GM12878 (cell line): ENCODE measurements around the gene SERPINA6. TPM values are rescaled to one million over a fixed set of nuclear protein-coding genes. Genes with fewer than 3 reads are reported as not detected.

Experiments used
- ATAC-seq: fragments of 200-7000 bp; cut with Tn5 transposase; 3 replicates; pipeline ENCODE4 v1.9.1; 2020; ENCODE audit warnings: mild to moderate bottlenecking, moderate library complexity
- BruUV-seq: library from RNA; stranded (reverse); fragments of 400-500 nt; replicated peaks from 2 replicates; lab custom pipeline; 2021; lab: Mats Ljungman, UMichigan
- CTCF ChIA-PET: fragments of 300-600 bp; sonication (Branson Sonifier 250); formaldehyde crosslinking; extraction: SDS; loops from one replicate; lab custom pipeline; 2021; ENCODE audit warnings: inconsistent platforms; lab: Yijun Ruan, JAX
- POLR2A ChIA-PET: fragments of 350-600 bp; formaldehyde crosslinking; extraction: SDS; loops from one replicate; lab custom pipeline; 2021; ENCODE audit warnings: inconsistent platforms; lab: Charles Lee
- RAD21 ChIA-PET: fragments of 300-600 bp; sonication (Branson Sonifier 250); formaldehyde crosslinking; loops from one replicate; lab custom pipeline; 2023; ENCODE audit warnings: antibody characterized with exemption; ENCODE audit not compliant: unreplicated experiment; lab: Charles Lee
- SMC1A ChIA-PET: fragments of 300-600 bp; sonication (Branson Sonifier 250); formaldehyde crosslinking; loops from one replicate; lab custom pipeline; 2023; ENCODE audit not compliant: unreplicated experiment, uncharacterized antibody; lab: Charles Lee
- DNase-seq: peaks from one replicate; pipeline ENCODE4 v3.0.0-alpha.2; 2011; ENCODE audit warnings: low read depth, low spot score
- FAIRE-seq: peaks from 3 replicates; lab custom pipeline; 2011; peaks lifted over from hg19 to GRCh38; lab: Jason Lieb, UNC
- H2AFZ ChIP-seq: 2 replicates; pipeline ENCODE4 v1.6.0; 2011; ENCODE audit warnings: low read depth, low read length, control low read depth; ENCODE audit not compliant: control insufficient read depth
- H3K27ac ChIP-seq: 2 replicates; pipeline ENCODE4 v1.5.1; 2011; ENCODE audit warnings: control low read depth; ENCODE audit not compliant: control insufficient read depth, insufficient read depth
- H3K27me3 ChIP-seq, 2 experiments: replicated peaks in 1 of 2; 2 replicates each; pipeline versions ENCODE4 v1.6.0 to v1.6.1; 2011; ENCODE audit warnings: low read length in 1 of 2; ENCODE audit not compliant: control insufficient read depth in 2 of 2, insufficient read depth in 2 of 2
- H3K36me3 ChIP-seq, 2 experiments: 2 replicates each; pipeline ENCODE4 v1.5.1; 2011; ENCODE audit warnings: low read length in 1 of 2; ENCODE audit not compliant: control insufficient read depth in 2 of 2, insufficient read depth in 2 of 2
- H3K4me1 ChIP-seq: 2 replicates; pipeline ENCODE4 v1.6.1; 2011; ENCODE audit warnings: mild to moderate bottlenecking, low read length, moderate library complexity, mixed read lengths; ENCODE audit not compliant: control insufficient read depth, insufficient read depth
- H3K4me2 ChIP-seq: 2 replicates; pipeline ENCODE4 v1.6.0; 2011; ENCODE audit warnings: control low read depth; ENCODE audit not compliant: control insufficient read depth, insufficient read depth
- H3K4me3 ChIP-seq: fragments of 200-600 bp; sonication (generic); 2 replicates; pipeline ENCODE4 v1.5.1; 2016
- H3K79me2 ChIP-seq: 2 replicates; pipeline ENCODE4 v1.6.0; 2011; ENCODE audit warnings: low read length; ENCODE audit not compliant: control insufficient read depth, insufficient read depth
- H3K9ac ChIP-seq: 2 replicates; pipeline ENCODE4 v1.8.0; 2011; ENCODE audit warnings: low read length, control low read depth, mixed read lengths; ENCODE audit not compliant: control insufficient read depth, insufficient read depth
- H3K9me3 ChIP-seq: replicated peaks from 3 replicates; pipeline ENCODE4 v1.5.1; 2011; ENCODE audit warnings: mild to moderate bottlenecking, low read length; ENCODE audit not compliant: control insufficient read depth, insufficient read depth
- H4K20me1 ChIP-seq: 2 replicates; pipeline ENCODE4 v1.6.0; 2011; ENCODE audit not compliant: control insufficient read depth, insufficient read depth
- CREM ChIP-seq: IDR thresholded peaks from 2 replicates; pipeline ENCODE4 v1.6.1; 2014; ENCODE audit warnings: antibody characterized with exemption, low read depth
- DPF2 ChIP-seq: fragments of 450-650 bp; IDR thresholded peaks from 2 replicates; pipeline ENCODE4 v1.6.1; 2017; ENCODE audit warnings: mild to moderate bottlenecking
- FOXM1 ChIP-seq: IDR thresholded peaks from 2 replicates; pipeline ENCODE4 v1.6.1; 2012; ENCODE audit warnings: low read depth, mild to moderate bottlenecking, inconsistent platforms, low read length, moderate library complexity
- HDAC6 ChIP-seq: fragments of 200-600 bp; sonication (generic); IDR thresholded peaks from one replicate; pipeline ENCODE4 v1.8.0; 2017; ENCODE audit warnings: antibody characterized with exemption; ENCODE audit not compliant: unreplicated experiment
- IRF4 ChIP-seq: IDR thresholded peaks from 2 replicates; pipeline ENCODE4 v1.6.1; 2011; ENCODE audit warnings: low read depth, low read length
- PML ChIP-seq: IDR thresholded peaks from 2 replicates; pipeline ENCODE4 v1.6.1; 2012; ENCODE audit warnings: low read length, inconsistent platforms
- SMAD1 ChIP-seq: fragments of 450-650 bp; IDR thresholded peaks from 2 replicates; pipeline ENCODE4 v1.6.1; 2018; ENCODE audit warnings: mild to moderate bottlenecking, low read depth; ENCODE audit not compliant: partially characterized antibody
- TAF1 ChIP-seq: IDR thresholded peaks from 2 replicates; pipeline ENCODE4 v1.6.1; 2011; ENCODE audit warnings: mild to moderate bottlenecking, low read depth, low read length, borderline replicate concordance
- YY1 ChIP-seq: IDR thresholded peaks from 2 replicates; pipeline ENCODE4 v1.6.1; 2011; ENCODE audit warnings: low read depth, mild to moderate bottlenecking, low read length
- ZBTB11 ChIP-seq: fragments of 450-650 bp; formaldehyde crosslinking; IDR thresholded peaks from 2 replicates; pipeline ENCODE4 v1.5.0; 2022; ENCODE audit warnings: mild to moderate bottlenecking, missing genetic modification characterization
- WGBS: methylation state at CpG from one replicate; pipeline ENCODE4 v1.1.6; 2016; ENCODE audit warnings: low lambda C conversion rate; ENCODE audit not compliant: insufficient replicate concordance, insufficient coverage; ENCODE audit errors: missing lambda C conversion rate; 5-methylcytosine and 5-hydroxymethylcytosine counted together
- in situ Hi-C: fragments of 300-500 bp; cut with MboI; formaldehyde crosslinking; loops from 9 replicates; pipeline ENCODE4 v1.14.3; 2018; ENCODE audit warnings: mixed read lengths
- intact Hi-C: fragments of 100-400 bp; cut with micrococcal nuclease; formaldehyde crosslinking; loops from one replicate; pipeline ENCODE4 v1.14.2; 2022; ENCODE audit not compliant: unreplicated experiment
- polyA plus RNA-seq, 11 experiments: library from polyadenylated mRNA; depleted of rRNA in 4 of 11; unstranded in 6 of 11; stranded (reverse) in 5 of 11; fragments of >200 nt; fragmentation: Nextera tagmentation in 4 of 11; fragmentation: Illumina TruSeq in 1 of 11; extraction: Ambion mirVana in 4 of 11; extraction: Trizol in 1 of 11; gene quantifications; 1 replicate in 1 of 11; 2 replicates in 10 of 11; pipeline versions ENCODE4 v1.2.1 to v1.2.3, GENCODE V29; 2011 to 2016; ENCODE audit warnings: inconsistent platforms in 2 of 11, missing spikeins in 2 of 11, low read depth in 1 of 11
- total RNA-seq, 4 experiments: library from RNA; depleted of rRNA in 3 of 4; stranded (reverse); fragments of >200 nt in 3 of 4; fragmentation: Illumina TruSeq in 1 of 4; extraction: Trizol in 1 of 4; gene quantifications; 2 replicates each; pipeline versions ENCODE4 v1.2.1 to v1.2.3, GENCODE V29; 2013 to 2021

The SERPINA6 gene
- total and polyA plus RNA-seq, 10 of the 15 experiments (the other 5 are each of a cell fraction or from before 2014, with no cell fraction given) = 0.11 to 0.27 (median 0.23) TPM; not detected in 7

- H3K4me2 ChIP-seq = no peak overlapping the region
- no peaks in the 10 kb centered on the region for H3K27me3 ChIP-seq
- no peaks in the 10 kb centered on the region for H3K9me3 ChIP-seq
- ChIA-PET CTCF (no interaction called here), RAD21 (no interaction called here), SMC1A (no interaction called here), POLR2A (no interaction called here)
- ATAC-seq = no peak
- TF ChIP-seq YY1 = no peak
- no peak for TF ChIP-seq SMAD1
- no peak for TF ChIP-seq HDAC6
- TF ChIP-seq CREM = no peak
- TF ChIP-seq ZBTB11 (CRISPR knock-in tag) = no peak
- no peak for TF ChIP-seq IRF4
- TF ChIP-seq PML = no peak
- TF ChIP-seq FOXM1 = no peak
- TF ChIP-seq TAF1 = no peak
- no peak for TF ChIP-seq DPF2
- no peak overlapping the region for H3K27ac ChIP-seq
- H3K4me3 ChIP-seq = no peak overlapping the region
- no peak overlapping the region for H3K9ac ChIP-seq
- intact Hi-C loops (no loop called here), in situ Hi-C loops (no loop called here)
- no peaks in the 10 kb centered on the region for H4K20me1 ChIP-seq
- H2AFZ ChIP-seq = no peak overlapping the region
- WGBS = 46% methylated on average over 7 of the region's 7 CpGs
- H3K79me2 ChIP-seq = no peaks in the 10 kb centered on the region
- no TSS peak for BruUV-seq
- FAIRE-seq = no peak
- H3K36me3 ChIP-seq = no peaks in the 10 kb centered on the region
- H3K4me1 ChIP-seq = no peaks in the 10 kb centered on the region
- no peak for DNase-seq
Measured at GRCh38 chr14:94332063-94332583, 9.0 kb upstream of the SERPINA6 start.
